ENCODE results near the gene PCDH9.

DNA sequence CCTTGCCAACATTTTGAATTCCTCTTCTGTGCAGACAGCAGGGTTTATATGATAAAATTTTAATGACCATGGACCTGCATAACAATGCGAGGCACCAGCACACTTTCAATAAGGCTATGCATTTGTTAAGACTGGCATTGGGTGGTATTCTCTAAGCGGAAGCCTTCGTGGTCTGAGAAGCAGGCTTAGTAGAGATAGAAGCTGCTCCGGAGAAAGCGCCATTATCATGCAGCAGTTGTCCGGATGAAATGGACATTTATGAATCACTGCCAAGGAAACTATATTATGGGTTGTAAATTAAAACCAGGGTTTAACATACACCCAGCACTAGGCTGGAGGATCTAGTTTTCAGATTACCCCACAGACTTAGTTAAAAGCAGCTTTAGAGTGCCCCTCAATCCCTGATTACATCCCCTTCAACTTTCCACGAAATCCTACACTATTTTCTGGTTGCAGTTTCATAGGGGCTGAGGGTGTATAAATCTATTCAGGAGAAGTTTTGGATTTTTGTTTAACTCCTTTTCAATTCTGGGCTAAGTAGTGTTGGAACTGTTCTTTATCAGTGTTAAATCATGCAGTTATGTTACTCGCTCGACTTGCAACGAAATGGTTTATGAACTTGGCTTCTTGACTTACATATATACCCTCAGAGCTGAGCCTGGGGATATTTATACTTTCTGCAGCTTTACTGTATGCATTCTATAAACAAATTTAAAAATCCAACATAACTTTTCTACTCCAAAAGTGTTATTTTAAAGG lies 193.3 kb downstream of the PCDH9 start:
- TF ChIP-seq, protein P1, sequence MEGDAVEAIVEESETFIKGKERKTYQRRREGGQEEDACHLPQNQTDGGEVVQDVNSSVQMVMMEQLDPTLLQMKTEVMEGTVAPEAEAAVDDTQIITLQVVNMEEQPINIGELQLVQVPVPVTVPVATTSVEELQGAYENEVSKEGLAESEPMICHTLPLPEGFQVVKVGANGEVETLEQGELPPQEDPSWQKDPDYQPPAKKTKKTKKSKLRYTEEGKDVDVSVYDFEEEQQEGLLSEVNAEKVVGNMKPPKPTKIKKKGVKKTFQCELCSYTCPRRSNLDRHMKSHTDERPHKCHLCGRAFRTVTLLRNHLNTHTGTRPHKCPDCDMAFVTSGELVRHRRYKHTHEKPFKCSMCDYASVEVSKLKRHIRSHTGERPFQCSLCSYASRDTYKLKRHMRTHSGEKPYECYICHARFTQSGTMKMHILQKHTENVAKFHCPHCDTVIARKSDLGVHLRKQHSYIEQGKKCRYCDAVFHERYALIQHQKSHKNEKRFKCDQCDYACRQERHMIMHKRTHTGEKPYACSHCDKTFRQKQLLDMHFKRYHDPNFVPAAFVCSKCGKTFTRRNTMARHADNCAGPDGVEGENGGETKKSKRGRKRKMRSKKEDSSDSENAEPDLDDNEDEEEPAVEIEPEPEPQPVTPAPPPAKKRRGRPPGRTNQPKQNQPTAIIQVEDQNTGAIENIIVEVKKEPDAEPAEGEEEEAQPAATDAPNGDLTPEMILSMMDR (IDR thresholded peaks at IDR 0.05), result no peak
- TF ChIP-seq POLR2A (IDR thresholded peaks at IDR 0.05), result no peak

Data from heart left ventricle (tissue), 13 donors.